NOMO-1 treated with dmso at 0.1 percent for 144 hours (cell line): ENCODE data around the gene BROX.
"Not testable (repeated sequence)": the region's sequence is repeated elsewhere in the genome, so short reads cannot be mapped to it uniquely, and the experiment has no call there.

Experiments used
- DNase-seq: peaks from one replicate; lab custom pipeline; 2025; ENCODE audit not compliant: unreplicated experiment; lab: John Stamatoyannopoulos, UW

The BROX gene

GRCh38 chr1:222730866-222731265 lies 18.5 kb downstream of the BROX start:
- DNase-seq, result no peak

GRCh38 chr1:222732216-222733159 lies 20.1 kb downstream of the BROX start:
- DNase-seq, result peak; percentile 56

- DNase-seq, result no peak
Measured at GRCh38 chr1:222734740-222735139, 22.4 kb downstream of the BROX start.

- DNase-seq, result no peak
Measured at GRCh38 chr1:222736470-222736869, 24.1 kb downstream of the BROX start.

- DNase-seq, result no peak
Measured at GRCh38 chr1:222736972-222737371, 24.6 kb downstream of the BROX start, which contains the start of gene FAM177B. Gene FAM177B (plus strand): TSS chr1:222737202. CDS start chr1:222746546, 9,344 bp downstream.

GRCh38 chr1:222739465-222739864 lies 27.1 kb downstream of the BROX start:
- DNase-seq, result no peak

- no peak for DNase-seq
Measured at GRCh38 chr1:222739929-222740328, 27.6 kb downstream of the BROX start.

- not testable (repeated sequence) for DNase-seq
Measured at GRCh38 chr1:222741630-222742457, 29.5 kb downstream of the BROX start.

- DNase-seq, result no peak
Measured at GRCh38 chr1:222749927-222750326, 37.6 kb downstream of the BROX start.

- DNase-seq, result no peak
Measured at GRCh38 chr1:222750651-222751050, 38.3 kb downstream of the BROX start.

- no peak for DNase-seq
Measured at GRCh38 chr1:222751255-222751654, 38.9 kb downstream of the BROX start.

- DNase-seq, result no peak
Measured at GRCh38 chr1:222754366-222755139, 42.2 kb downstream of the BROX start.

GRCh38 chr1:222757646-222758268 lies 45.4 kb downstream of the BROX start:
- no peak for DNase-seq

- DNase-seq, result no peak
Measured at GRCh38 chr1:222759451-222760035, 47.2 kb downstream of the BROX start.

GRCh38 chr1:222761083-222761482 lies 48.7 kb downstream of the BROX start:
- DNase-seq, result no peak

- DNase-seq, result not testable (repeated sequence)
Measured at GRCh38 chr1:222762178-222762577, 49.8 kb downstream of the BROX start.

- DNase-seq, result no peak
Measured at GRCh38 chr1:222767152-222767571, 54.8 kb downstream of the BROX start.

GRCh38 chr1:222768592-222768991 lies 56.2 kb downstream of the BROX start:
- DNase-seq, result no peak

- DNase-seq, result no peak
Measured at GRCh38 chr1:222769181-222769580, 56.8 kb downstream of the BROX start.

GRCh38 chr1:222769971-222770620 lies 57.7 kb downstream of the BROX start:
- no peak for DNase-seq
